Effector CD4-positive, alpha-beta T cell (primary cell): Measurements from ENCODE around the gene HIBCH.
A peak's percentile ranks its signal among the peaks of the same experiment; 100 is the strongest.
"Not testable (repeated sequence)": the region's sequence is repeated elsewhere in the genome, so short reads cannot be mapped to it uniquely, and the experiment has no call there.

Experiments used
- DNase-seq: peaks from one replicate; pipeline ENCODE4 v3.0.0-alpha.2; 2020
- total RNA-seq: gene quantifications from one replicate; lab custom pipeline; 2026; lab: John Stamatoyannopoulos, UW

The HIBCH gene
- total RNA-seq, result 9.8 reads per million, percentile 31 among the genes with 10 or more reads in this experiment

- DNase-seq, result peak; percentile 77
These were observed at the start of gene HIBCH for GRCh38 chr2:190319555-190320498. HIBCH (minus strand) TSS chr2:190319826; CDS start chr2:190319750, 76 bp downstream.

GRCh38 chr2:190367091-190367490 is 47.5 kb upstream of the HIBCH start:
- no peak for DNase-seq

GRCh38 chr2:190366248-190366753 is 46.7 kb upstream of the HIBCH start:
- DNase-seq, result no peak

GRCh38 chr2:190365499-190366204 is 46.0 kb upstream of the HIBCH start:
- no peak for DNase-seq

GRCh38 chr2:190362894-190363293 is 43.3 kb upstream of the HIBCH start:
- DNase-seq, result no peak

GRCh38 chr2:190361572-190361971 is 41.9 kb upstream of the HIBCH start:
- no peak for DNase-seq

- no peak for DNase-seq
These were observed 41.3 kb upstream of the HIBCH start for GRCh38 chr2:190360965-190361364.

- no peak for DNase-seq
These were observed 40.9 kb upstream of the HIBCH start for GRCh38 chr2:190360561-190360960.

- DNase-seq, result not testable (repeated sequence)
These were observed 39.2 kb upstream of the HIBCH start for GRCh38 chr2:190358655-190359448.

- DNase-seq, result no peak
These were observed 38.0 kb upstream of the HIBCH start for GRCh38 chr2:190357600-190357999.

- no peak for DNase-seq
These were observed 36.5 kb upstream of the HIBCH start for GRCh38 chr2:190355968-190356644.

GRCh38 chr2:190354003-190354690 is 34.5 kb upstream of the HIBCH start:
- DNase-seq, result no peak

- no peak for DNase-seq
These were observed 33.9 kb upstream of the HIBCH start for GRCh38 chr2:190353537-190353899.

GRCh38 chr2:190352668-190353536 is 33.3 kb upstream of the HIBCH start:
- DNase-seq, result no peak

- no peak for DNase-seq
These were observed 32.3 kb upstream of the HIBCH start for GRCh38 chr2:190351955-190352354.

GRCh38 chr2:190350371-190350770 is 30.7 kb upstream of the HIBCH start:
- DNase-seq, result no peak

- no peak for DNase-seq
These were observed 24.7 kb upstream of the HIBCH start for GRCh38 chr2:190344276-190344827.

- peak; percentile 6 for DNase-seq
These were observed 24.1 kb upstream of the HIBCH start, which contains the start of gene INPP1 for GRCh38 chr2:190343536-190344275. INPP1 (plus strand) TSS chr2:190343589; CDS start chr2:190360103, 16,514 bp downstream.

GRCh38 chr2:190343089-190343535 is 23.5 kb upstream of the HIBCH start:
- no peak for DNase-seq
